ENCODE results near the gene FERMT3. TPM values are rescaled to one million over a fixed set of nuclear protein-coding genes. Genes with fewer than 3 reads are reported as not detected.

FERMT3 gene
- total RNA-seq, 1 experiment from 2014 or later, result 10.6 TPM

DNA sequence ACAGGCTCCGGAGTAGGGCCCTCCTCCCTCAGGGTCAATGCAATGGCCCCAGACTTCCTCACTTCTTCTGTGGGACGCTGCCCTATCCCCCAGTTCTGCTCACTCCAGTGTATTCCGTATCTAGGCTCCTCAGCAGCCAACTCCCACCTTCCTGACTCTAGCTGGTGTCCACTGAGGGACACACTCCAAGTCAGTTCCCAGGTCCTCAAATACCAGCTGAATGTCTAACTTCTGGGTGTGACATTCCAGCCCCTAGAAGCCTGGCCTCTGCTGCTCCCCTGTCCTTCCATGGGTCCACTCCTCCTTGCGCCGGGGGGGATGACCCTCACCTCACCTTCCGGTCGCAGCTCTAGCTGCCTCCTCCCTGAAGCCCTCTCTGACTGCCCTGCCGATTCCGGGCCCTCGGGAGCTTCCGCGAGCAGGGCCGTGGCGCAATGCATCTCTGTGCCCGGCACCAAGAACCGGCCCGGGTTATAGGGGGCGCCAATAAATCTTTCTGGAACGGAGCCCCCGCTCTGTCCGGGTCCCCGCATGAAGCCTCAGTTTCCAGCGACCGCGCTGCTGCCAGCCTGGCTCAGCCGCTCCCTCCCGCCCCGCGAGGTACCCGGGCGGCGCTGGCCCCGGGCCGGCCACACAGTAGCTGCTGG lies 62.5 kb downstream of the FERMT3 start:
- no peak overlapping the region for H4K91ac ChIP-seq (ENCODE audit: insufficient read length, low read depth, low read length)
- no peak overlapping the region for H4K5ac ChIP-seq (ENCODE audit: insufficient read length, low read depth, low read length)
- peak overlapping the region; percentile 29 for H3K4me2 ChIP-seq (ENCODE audit: insufficient read depth, insufficient read length, low read length)
- peaks cover 16 to 37% (median 27%) of the 10 kb centered on the region in 3 experiments; a peak in 6 of 7 replicates for H3K36me3 Mint-ChIP-seq (ENCODE audit: insufficient read depth in 1 of 3, low read depth in 3 of 3)
- TF ChIP-seq, protein P1, sequence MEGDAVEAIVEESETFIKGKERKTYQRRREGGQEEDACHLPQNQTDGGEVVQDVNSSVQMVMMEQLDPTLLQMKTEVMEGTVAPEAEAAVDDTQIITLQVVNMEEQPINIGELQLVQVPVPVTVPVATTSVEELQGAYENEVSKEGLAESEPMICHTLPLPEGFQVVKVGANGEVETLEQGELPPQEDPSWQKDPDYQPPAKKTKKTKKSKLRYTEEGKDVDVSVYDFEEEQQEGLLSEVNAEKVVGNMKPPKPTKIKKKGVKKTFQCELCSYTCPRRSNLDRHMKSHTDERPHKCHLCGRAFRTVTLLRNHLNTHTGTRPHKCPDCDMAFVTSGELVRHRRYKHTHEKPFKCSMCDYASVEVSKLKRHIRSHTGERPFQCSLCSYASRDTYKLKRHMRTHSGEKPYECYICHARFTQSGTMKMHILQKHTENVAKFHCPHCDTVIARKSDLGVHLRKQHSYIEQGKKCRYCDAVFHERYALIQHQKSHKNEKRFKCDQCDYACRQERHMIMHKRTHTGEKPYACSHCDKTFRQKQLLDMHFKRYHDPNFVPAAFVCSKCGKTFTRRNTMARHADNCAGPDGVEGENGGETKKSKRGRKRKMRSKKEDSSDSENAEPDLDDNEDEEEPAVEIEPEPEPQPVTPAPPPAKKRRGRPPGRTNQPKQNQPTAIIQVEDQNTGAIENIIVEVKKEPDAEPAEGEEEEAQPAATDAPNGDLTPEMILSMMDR (conservative IDR thresholded peaks at IDR 0.05), result no peak
- no peak overlapping the region for H3K56ac ChIP-seq (ENCODE audit: insufficient read length, low read depth, low read length)
- no peak overlapping the region for H2BK5ac ChIP-seq (ENCODE audit: insufficient read length, low read length)
- H3K4ac ChIP-seq (ENCODE audit: low read depth, low read length), result no peak overlapping the region
- no peaks in the 10 kb centered on the region for H3K9me3 Mint-ChIP-seq
- H2BK15ac ChIP-seq (ENCODE audit: low read depth, low read length), result no peak overlapping the region
- peak overlapping the region; percentile 32; the same call in 1 of the 2 replicates for H3K14ac ChIP-seq (ENCODE audit: insufficient read depth, low read length)
- H2AFZ ChIP-seq (ENCODE audit: low read length), result no peak overlapping the region
- peaks cover 2% of the 10 kb centered on the region for H4K20me1 ChIP-seq (ENCODE audit: control insufficient read depth, insufficient read depth, insufficient read length)
- H2BK12ac ChIP-seq (ENCODE audit: insufficient read length, low read depth, low read length), result no peak overlapping the region
- H3K23me2 ChIP-seq (ENCODE audit: insufficient read length, low read depth, low read length, poor library complexity, severe bottlenecking), result peaks cover 15% of the 10 kb centered on the region
- H3K27me3 Mint-ChIP-seq (ENCODE audit: low read depth), result no peaks in the 10 kb centered on the region; the same call in none of the 2 replicates
- H3K4me1 ChIP-seq (ENCODE audit: insufficient read depth, low read length), result no peaks in the 10 kb centered on the region
- H2BK20ac ChIP-seq (ENCODE audit: low read depth, low read length, poor library complexity, severe bottlenecking), result no peak overlapping the region
- WGBS (ENCODE audit: extremely low coverage, insufficient read length, low lambda C conversion rate), result no CpG with 5 or more reads among the region's 34 CpGs
- H3K9ac ChIP-seq (ENCODE audit: extremely low read depth, insufficient read length, low read length), result peak overlapping the region; percentile 42
- H4K8ac ChIP-seq (replicated peaks; ENCODE audit: insufficient read length, low read depth, low read length), result no peak overlapping the region
- no peak overlapping the region for H3K27ac ChIP-seq (ENCODE audit: insufficient read length, low read depth, low read length)
- no peaks in the 10 kb centered on the region for H3K9me3 ChIP-seq (ENCODE audit: control insufficient read depth, low read depth, low read length)
- H3K18ac ChIP-seq (ENCODE audit: insufficient read length, low read depth, low read length), result peak overlapping the region; percentile 68
- H3K27me3 ChIP-seq (ENCODE audit: insufficient read depth, low read length), result no peaks in the 10 kb centered on the region
- H3K4me3 Mint-ChIP-seq, result peak overlapping the region; percentile 97 to 99
- H3K4me1 Mint-ChIP-seq, result peaks cover 21 to 23% of the 10 kb centered on the region in 2 experiments
- peak overlapping the region; percentile 24 for H2BK120ac ChIP-seq (ENCODE audit: low read depth, low read length, poor library complexity, severe bottlenecking)
- peak overlapping the region in 2 of 3 experiments; percentile 95 to 96; a peak in 4 of 7 replicates for H3K27ac Mint-ChIP-seq
- DNase-seq, result peak; percentile 80
- H3K79me2 ChIP-seq (ENCODE audit: insufficient read depth, low read length), result no peaks in the 10 kb centered on the region
- no peak overlapping the region for H3T11ph ChIP-seq (ENCODE audit: low read length)
- no peaks in the 10 kb centered on the region for H3K79me1 ChIP-seq (ENCODE audit: insufficient read depth, low read depth, low read length, poor library complexity, severe bottlenecking)
- no peak overlapping the region for H2AK5ac ChIP-seq (ENCODE audit: insufficient read length, low read length)
- no peak overlapping the region for H3K23ac ChIP-seq (ENCODE audit: insufficient read length, low read depth, low read length)
